HG03025 (cell line): Measurements from ENCODE around the gene ATG9A.

Experiments used
- ATAC-seq: cut with Tn5 transposase; IDR thresholded peaks from one replicate; pipeline ENCODE4 v1.9.1; 2021; ENCODE audit warnings: mild to moderate bottlenecking, moderate library complexity; ENCODE audit not compliant: unreplicated experiment, low FRiP score

The ATG9A gene

GRCh38 chr2:219223831-219224610 lies 5.4 kb downstream of the ATG9A start:
- no peak for ATAC-seq

- ATAC-seq = no peak
Observed at GRCh38 chr2:219221957-219222518, 7.4 kb downstream of the ATG9A start.

DNA sequence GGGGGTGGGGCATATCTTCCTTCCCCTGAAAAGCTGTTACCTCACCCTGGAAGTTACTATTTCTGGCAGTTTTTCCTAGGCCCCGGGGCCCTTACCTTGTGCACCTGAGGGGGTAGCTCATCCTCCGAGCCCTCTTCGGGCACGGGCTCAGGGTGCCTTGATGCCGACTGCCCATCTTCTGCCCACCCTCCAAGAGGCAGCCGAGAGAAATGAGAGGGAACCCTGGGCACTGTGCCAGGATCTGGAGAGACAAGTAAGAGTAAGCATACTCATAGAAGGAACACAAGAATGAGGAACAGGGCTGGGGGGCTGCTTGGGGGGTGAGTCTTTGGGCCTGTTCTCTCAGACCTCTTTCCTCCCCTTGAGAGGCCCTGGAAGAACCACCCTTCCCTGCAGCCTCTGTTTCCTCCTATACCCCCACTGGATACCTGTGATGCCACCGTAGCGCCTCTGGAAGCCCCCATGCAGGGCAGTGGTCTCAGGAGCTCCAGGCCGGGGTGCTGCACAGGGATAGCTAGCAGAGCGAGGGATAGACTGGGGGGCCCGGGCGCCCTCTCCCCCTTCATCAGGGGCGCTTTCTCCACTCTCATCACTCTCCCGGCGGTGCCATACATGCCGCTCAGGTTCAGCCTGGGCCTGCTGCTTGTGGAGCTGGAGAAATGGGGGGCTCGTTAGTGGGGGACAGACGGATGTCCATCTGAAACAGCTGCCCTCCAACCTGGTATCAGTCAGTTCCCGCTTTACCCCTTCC lies 8.6 kb downstream of the ATG9A start:
- no peak for ATAC-seq

DNA sequence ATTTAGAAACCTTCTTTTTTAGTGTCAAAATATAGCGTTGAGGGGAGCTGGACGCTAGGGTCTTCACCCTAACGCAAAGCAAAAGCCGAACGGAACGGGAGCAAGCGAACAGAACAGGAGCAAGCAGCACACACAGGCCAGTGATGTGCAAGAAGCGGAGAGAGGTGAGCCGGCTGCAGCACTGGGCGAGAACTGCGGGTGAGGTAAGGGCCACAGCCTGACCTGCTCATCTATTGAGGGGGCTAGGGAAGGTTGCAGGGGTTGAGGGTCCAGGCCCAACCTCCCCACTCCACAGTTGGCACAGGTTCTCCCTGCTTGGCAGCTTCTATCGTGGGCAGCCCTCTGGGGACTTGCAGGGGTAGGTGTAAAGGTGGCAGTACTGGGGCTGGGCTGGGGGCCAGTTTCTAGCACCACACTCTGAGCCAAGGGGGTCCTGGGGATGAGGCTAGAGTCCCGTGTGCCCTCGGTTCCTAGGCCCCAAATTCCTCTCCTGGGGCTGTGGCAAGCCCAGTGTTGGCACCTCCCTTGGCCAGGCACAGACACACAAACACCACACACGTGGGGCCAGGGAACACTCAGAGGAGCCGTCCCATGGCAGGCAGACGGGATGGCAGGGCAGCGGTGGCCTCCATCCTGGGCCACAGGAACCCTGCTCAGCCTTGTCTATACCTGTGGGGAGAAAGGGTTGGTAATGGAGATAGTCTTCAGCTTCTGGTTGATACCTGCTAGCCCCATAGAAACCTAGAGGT lies 9.5 kb downstream of the ATG9A start:
- no peak for ATAC-seq

DNA sequence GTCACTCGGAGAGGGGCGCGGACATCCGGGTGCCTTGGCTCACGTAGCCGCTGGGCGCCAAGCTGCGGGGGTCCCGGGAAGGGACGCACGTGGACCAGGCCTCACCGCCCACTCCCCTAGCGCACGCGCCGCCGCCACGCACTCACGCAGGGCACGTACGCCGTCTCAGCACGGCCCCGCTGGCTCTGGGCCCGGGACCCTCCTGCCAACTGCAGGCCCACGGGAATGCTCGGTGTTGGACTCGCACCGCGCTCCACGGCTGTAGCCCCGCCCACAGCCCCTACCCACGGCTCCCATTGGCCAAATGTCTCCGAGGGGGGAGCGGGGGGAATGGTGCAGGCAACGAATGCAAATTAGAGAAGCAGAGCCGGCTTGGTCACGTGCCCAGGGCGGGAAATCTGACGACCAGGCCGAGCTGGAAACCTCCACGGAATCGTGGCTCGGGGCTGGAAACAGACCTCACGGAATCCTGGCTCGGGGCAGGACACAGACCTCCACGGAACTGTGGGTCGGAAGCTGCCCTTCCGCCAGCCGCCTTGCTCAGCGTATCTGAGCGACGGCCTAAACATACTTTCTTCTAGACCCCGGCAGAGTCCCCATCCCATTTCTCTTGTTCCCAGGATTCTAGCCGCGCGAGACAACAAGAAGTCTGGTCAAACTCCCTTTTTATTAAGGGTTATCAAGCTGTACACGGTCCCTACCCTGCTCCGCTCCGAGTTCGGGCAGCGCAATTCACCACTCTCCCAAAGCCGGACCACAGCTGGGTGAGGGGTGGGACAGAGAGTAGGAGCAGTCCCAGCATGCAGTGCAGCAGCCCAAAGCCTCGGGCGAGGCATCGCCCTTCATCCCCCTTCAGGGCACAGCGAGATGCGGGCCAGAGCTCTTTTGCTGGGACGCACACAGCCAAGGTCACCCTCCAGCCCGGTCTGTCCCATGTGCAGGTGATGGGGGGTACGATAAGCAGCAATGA lies 10.4 kb downstream of the ATG9A start, which contains the start of gene ABCB6:
Gene ABCB6, minus strand, starts transcription at position 227 of the 970 bp plus-strand sequence. CDS start 285 bp downstream, outside the sequence.
- peak; percentile 75 for ATAC-seq

- ATAC-seq = peak; percentile 11
Observed at GRCh38 chr2:219218217-219218731, 11.2 kb downstream of the ATG9A start.

- ATAC-seq = no peak
Observed at GRCh38 chr2:219216535-219216915, 12.9 kb downstream of the ATG9A start.

- no peak for ATAC-seq
Observed at GRCh38 chr2:219215871-219216534, 13.4 kb downstream of the ATG9A start.

DNA sequence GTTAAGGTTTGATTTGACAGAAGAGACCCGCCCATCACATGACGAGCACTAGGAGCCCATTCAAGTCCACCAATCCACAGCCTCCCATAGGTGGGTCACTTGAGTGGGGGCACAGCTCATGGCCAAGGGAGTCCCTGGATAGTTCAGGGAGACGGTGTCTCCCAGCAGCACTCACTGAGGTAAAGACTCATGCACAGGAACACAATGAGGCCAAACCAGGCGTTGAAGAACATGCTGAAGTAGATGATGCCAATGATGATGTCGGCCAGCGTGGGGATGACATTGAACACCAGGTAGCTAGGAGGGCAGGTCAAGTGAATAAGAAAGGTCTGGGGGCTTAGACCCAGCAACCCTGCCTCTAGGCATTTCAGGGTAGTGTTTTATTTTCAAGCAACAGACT lies 14.7 kb downstream of the ATG9A start:
- no peak for ATAC-seq

DNA sequence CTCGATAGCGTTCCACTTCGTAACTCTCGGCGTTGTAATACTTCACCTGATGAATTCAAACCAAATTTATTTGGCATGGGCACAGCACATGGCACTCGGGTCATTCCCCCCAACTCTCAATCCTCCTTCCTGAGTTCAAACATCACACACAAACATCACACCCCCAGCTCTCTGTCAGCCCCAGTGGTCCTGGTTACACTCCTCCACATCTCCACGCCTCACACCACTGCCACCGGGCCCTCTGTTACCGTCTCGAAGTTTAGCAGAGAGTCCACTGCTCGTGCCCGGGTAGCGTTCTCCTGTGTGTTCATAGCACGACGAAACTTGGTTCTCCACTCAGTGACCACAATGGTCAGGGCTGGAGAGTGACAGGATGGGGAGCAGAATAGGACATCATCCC lies 15.3 kb downstream of the ATG9A start:
- no peak for ATAC-seq

DNA sequence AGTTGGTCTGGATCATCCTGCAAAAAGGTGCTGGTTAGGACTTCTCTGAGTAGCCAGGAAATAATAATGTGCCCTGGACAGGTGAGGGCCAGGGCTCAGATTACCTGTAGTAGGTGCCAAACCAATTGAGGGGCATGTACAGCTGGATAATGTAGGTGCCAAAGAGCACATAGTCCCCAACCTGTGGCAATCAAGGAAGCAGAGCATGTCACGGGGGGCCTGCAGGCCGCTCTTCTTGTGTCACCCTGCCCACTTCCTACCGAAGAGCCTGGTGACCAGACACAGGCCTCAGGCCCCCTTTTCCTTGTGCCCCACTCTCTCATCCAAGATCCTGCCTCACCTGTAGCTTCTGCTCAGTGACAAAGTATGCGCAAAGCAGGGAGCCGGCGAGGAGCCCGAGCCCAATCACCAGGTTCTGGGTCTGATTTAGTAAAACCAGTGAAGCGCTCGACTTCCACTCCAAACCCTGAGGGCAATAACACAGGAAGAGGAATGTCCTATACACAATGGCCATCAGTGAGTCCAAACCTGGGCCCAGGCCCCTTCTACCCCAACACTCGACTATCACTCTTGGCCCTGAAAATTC lies 15.9 kb downstream of the ATG9A start:
- no peak for ATAC-seq

GRCh38 chr2:219213026-219213415 lies 16.4 kb downstream of the ATG9A start:
- no peak for ATAC-seq

DNA sequence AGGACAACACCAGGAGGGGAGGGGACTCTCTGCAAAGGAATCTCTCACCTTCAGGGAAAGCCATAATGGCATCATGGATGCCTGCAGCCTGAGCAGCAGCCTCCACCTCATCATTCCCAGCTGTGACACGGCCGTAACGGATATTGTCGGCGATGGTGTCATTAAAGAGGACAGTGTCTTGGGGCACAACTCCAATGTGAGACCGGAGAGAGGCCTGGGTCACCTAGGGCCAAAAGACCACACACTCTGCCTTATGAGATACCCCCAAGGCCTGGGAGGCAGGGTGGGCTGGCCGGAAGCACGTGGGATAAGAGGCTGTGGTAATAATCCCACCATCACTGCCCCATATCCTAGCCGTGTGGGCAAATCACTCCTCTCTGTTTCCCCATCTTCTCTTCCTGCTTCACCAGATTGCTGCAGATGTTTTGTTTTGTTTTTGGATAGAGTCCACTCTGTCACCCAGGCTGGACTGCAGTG lies 18.5 kb downstream of the ATG9A start:
- no peak for ATAC-seq

- ATAC-seq = no peak
Observed at GRCh38 chr2:219210196-219210885, 19.1 kb downstream of the ATG9A start.

- no peak for ATAC-seq
Observed at GRCh38 chr2:219209236-219210195, 19.9 kb downstream of the ATG9A start.

DNA sequence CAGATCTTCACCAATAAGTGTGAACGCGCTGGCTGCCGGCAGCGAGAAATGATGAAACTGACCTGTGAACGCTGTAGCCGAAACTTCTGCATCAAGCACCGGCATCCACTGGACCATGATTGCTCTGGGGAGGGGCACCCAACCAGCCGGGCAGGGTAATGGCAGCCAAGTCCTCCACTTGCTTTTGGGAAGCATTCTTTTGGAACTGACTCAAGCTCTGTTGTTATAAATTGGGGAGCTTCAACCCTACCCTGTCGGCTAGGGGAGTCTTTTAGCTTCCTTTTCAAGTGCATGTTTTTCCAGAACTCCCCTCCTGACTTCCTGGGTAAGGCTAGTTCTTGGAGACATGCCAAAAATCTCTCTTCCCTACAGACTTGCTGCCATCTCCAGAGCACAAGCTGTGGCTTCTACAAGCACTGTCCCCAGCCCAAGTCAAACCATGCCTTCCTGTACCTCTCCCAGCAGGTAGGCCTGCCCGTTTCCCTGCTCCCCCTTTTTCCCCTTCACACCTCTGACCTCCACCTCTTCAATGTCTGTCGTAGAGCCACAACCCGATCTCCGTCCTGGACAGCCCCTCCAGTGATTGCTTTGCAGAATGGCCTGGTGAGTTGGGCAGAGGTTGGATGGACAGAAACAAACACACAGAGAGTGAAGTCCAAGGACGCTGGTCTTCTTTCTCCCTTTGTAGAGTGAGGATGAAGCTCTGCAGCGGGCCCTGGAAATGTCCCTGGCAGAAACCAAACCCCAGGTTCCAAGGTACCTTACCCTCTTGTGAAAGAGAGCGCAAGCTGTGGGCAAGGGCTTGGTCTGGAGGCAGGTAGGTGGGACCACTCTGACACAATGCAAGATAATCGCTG lies 21.3 kb downstream of the ATG9A start:
- no peak for ATAC-seq
